ENCODE data around the gene UBE2J2. TPM values are rescaled to one million over a fixed set of nuclear protein-coding genes. Genes with fewer than 3 reads are reported as not detected.

Gene UBE2J2
- total and polyA plus RNA-seq, 2 of the 13 experiments (the other 11 are each of a cell fraction or from before 2014, with no cell fraction given), result 25.4 to 29.4 TPM

- TF ChIP-seq ZNF839 (CRISPR knock-in tag; IDR thresholded peaks at IDR 0.05; ENCODE audit: borderline replicate concordance) (no peak; the same call in 1 of the 2 replicates), ZNF234 (CRISPR knock-in tag; conservative IDR thresholded peaks at IDR 0.05) (no peak), TBL1XR1 (IDR thresholded peaks at IDR 0.05; ENCODE audit: borderline replicate concordance, low read length, partially characterized antibody) (no peak), ZNF205 (CRISPR knock-in tag; IDR thresholded peaks at IDR 0.05) (no peak), ZNF782 (CRISPR knock-in tag; IDR thresholded peaks at IDR 0.05; ENCODE audit: borderline replicate concordance) (no peak), GMEB2 (CRISPR knock-in tag; IDR thresholded peaks at IDR 0.05; ENCODE audit: low read depth) (no peak), STAG1 (CRISPR knock-in tag; IDR thresholded peaks at IDR 0.05) (no peak), ZSCAN9 (CRISPR knock-in tag; IDR thresholded peaks at IDR 0.05; ENCODE audit: borderline replicate concordance) (no peak), ZNF331 (CRISPR knock-in tag; IDR thresholded peaks at IDR 0.05) (no peak), XBP1 (CRISPR knock-in tag; IDR thresholded peaks at IDR 0.05) (no peak), ZNF770 (CRISPR knock-in tag; IDR thresholded peaks at IDR 0.05) (no peak), ZFP1 (CRISPR knock-in tag; IDR thresholded peaks at IDR 0.05) (no peak), SAFB2 (CRISPR knock-in tag; IDR thresholded peaks at IDR 0.05; ENCODE audit: borderline replicate concordance, low read depth) (peak; percentile 83), AFF4 (CRISPR knock-in tag; IDR thresholded peaks at IDR 0.05) (no peak), FOXA3 (CRISPR knock-in tag; IDR thresholded peaks at IDR 0.05) (no peak), ZNF589 (CRISPR knock-in tag; conservative IDR thresholded peaks at IDR 0.05) (no peak), U2AF1 (optimal IDR thresholded peaks at IDR 0.05; ENCODE audit: low read depth, low read length) (peak; percentile 10), ZNF550 (CRISPR knock-in tag; IDR thresholded peaks at IDR 0.05; ENCODE audit: borderline replicate concordance) (no peak), MAFK (conservative IDR thresholded peaks at IDR 0.05 in 1 of 2, IDR thresholded peaks at IDR 0.05 in 1 of 2; ENCODE audit: low read length in 2 of 2) (no peak), GPN1 (CRISPR knock-in tag; IDR thresholded peaks at IDR 0.05; ENCODE audit: borderline replicate concordance) (no peak), ZNF33A (CRISPR knock-in tag; IDR thresholded peaks at IDR 0.05; ENCODE audit: borderline replicate concordance) (no peak), ZKSCAN5 (CRISPR knock-in tag; IDR thresholded peaks at IDR 0.05) (peak; percentile 82; the same call in 1 of the 2 replicates), PCBP1 (IDR thresholded peaks at IDR 0.05; ENCODE audit: borderline replicate concordance, low read depth, low read length) (no peak), ERF (CRISPR knock-in tag; IDR thresholded peaks at IDR 0.05) (no peak; the same call in 1 of the 2 replicates)
Observed at GRCh38 chr1:1239614-1240347, 33.9 kb downstream of the UBE2J2 start (continued).

Measured in HepG2 (cell line).